Chondrocyte (in vitro differentiated cells): ENCODE results near the gene SIGLEC10. TPM values are rescaled to one million over a fixed set of nuclear protein-coding genes. Genes with fewer than 3 reads are reported as not detected.

ENCODE experiments used
- DNase-seq: peaks from one replicate; pipeline ENCODE4 v3.0.0; 2021; ENCODE audit warnings: mixed read lengths, low spot score
- H3K27ac Mint-ChIP-seq: one replicate; pipeline ENCODE4 v1.8.0; 2021; ENCODE audit warnings: mild to moderate bottlenecking, moderate library complexity, mixed read lengths; ENCODE audit not compliant: unreplicated experiment
- H3K27me3 Mint-ChIP-seq: 2 replicates; pipeline ENCODE4 v1.8.0; 2021; ENCODE audit warnings: low read depth, mixed read lengths
- H3K36me3 Mint-ChIP-seq: 2 replicates; pipeline ENCODE4 v1.8.0; 2021; ENCODE audit warnings: low read depth, mixed read lengths
- H3K4me1 Mint-ChIP-seq: 2 replicates; pipeline ENCODE4 v1.8.0; 2021; ENCODE audit warnings: low read depth, mild to moderate bottlenecking, mixed read lengths
- H3K4me3 Mint-ChIP-seq: one replicate; pipeline ENCODE4 v1.8.0; 2021; ENCODE audit warnings: mild to moderate bottlenecking, moderate library complexity, mixed read lengths; ENCODE audit not compliant: unreplicated experiment
- H3K9me3 Mint-ChIP-seq: 2 replicates; pipeline ENCODE4 v1.8.0; 2021; ENCODE audit warnings: low read depth, mixed read lengths
- total RNA-seq: library from RNA; stranded (reverse); gene quantifications from 3 replicates; pipeline ENCODE4 v1.2.1, GENCODE V29; 2021
- TF ChIP-seq, protein P1 (sequence below): fragments of 200-600 bp; sonication (generic); IDR thresholded peaks from 2 replicates; pipeline ENCODE4 v1.5.0; 2021; ENCODE audit warnings: antibody characterized with exemption, mild to moderate bottlenecking, moderate library complexity

SIGLEC10 gene
- total RNA-seq, 1 donor from 2014 or later = not detected

DNA sequence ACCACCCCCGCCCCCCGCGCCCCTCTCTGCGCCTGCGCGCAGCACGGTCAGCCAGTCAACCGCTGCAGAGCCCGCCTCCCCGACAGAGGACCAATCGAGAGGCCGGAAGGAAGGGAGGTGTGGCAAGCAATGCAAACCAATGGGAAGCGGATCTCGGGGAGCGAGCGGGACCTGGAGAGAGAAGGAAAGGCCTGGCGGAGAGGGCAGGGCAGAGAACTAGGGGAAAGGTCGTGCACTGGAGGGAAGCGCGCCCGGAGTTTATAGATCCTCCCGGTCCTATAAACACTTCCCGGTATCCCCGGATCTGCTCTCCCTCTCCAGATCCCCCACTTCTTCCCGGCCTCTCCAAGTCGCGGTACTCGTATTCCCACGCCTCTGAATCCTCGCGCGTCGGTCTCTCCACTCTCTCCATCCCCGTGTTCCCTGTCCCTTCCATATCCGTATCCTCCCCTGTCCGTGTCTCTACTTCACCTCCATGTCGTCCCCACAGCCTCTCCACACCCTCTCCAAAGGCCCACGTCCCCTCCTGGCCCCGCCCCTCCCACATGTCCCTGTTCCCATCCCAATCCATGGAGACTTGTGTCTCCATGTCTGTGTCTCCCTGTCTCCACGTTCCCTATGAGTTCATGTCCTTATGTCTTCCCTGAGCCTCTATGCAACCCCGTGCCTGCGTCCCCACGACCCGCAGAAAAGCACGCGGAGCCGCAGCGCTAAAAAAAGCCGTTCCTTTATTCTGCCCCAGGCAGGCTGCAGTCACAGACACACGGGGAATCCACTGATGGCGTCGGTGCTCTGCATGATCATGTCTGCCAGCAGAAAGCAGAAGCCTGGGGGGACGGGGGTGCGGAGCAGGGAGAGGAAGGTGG is 50.8 kb downstream of the SIGLEC10 start:
- Mint-ChIP-seq H3K4me3 (peak overlapping the region; percentile 98), H3K9me3 (no peaks in the 10 kb centered on the region), H3K27me3 (no peaks in the 10 kb centered on the region), H3K36me3 (no peaks in the 10 kb centered on the region), H3K27ac (peak overlapping the region; percentile 99), H3K4me1 (peaks cover 43% of the 10 kb centered on the region)
- TF ChIP-seq, protein P1, sequence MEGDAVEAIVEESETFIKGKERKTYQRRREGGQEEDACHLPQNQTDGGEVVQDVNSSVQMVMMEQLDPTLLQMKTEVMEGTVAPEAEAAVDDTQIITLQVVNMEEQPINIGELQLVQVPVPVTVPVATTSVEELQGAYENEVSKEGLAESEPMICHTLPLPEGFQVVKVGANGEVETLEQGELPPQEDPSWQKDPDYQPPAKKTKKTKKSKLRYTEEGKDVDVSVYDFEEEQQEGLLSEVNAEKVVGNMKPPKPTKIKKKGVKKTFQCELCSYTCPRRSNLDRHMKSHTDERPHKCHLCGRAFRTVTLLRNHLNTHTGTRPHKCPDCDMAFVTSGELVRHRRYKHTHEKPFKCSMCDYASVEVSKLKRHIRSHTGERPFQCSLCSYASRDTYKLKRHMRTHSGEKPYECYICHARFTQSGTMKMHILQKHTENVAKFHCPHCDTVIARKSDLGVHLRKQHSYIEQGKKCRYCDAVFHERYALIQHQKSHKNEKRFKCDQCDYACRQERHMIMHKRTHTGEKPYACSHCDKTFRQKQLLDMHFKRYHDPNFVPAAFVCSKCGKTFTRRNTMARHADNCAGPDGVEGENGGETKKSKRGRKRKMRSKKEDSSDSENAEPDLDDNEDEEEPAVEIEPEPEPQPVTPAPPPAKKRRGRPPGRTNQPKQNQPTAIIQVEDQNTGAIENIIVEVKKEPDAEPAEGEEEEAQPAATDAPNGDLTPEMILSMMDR = no peak
- peak; percentile 98 for DNase-seq

DNA sequence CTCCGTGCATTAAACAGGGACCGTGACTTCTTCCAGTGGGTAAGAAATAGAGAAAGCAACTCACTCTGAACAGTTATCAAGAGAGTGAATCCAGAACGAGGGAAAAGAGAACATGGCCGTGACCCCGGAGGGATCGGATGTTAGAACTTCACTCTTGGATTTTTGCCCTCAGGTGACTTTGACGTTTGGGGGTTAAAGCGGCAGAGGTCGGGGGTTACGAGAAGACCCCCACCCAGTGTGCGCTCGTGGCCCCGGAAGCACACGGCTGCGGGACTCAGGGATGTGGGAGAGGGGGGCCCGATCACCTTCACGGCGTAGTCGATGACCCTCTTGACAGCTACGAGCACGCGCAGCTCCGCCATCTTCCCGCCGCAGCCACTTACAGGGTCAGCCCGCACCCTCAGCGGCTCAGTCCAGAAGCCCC is 51.5 kb downstream of the SIGLEC10 start, which contains the start of gene ETFB:
TSS of gene ETFB (minus strand) at position 424 of the 424 bp plus-strand sequence. CDS start at position 362, 62 bp downstream.
- Mint-ChIP-seq H3K4me3 (peak within 1 kb of the TSS; percentile 98), H3K9me3 (no peaks in the 10 kb centered on the region), H3K27me3 (no peaks in the 10 kb centered on the region), H3K36me3 (no peaks in the 10 kb centered on the region), H3K4me1 (peaks cover 43% of the 10 kb centered on the region), H3K27ac (peak within 1 kb of the TSS; percentile 99)
- no peak for DNase-seq
- TF ChIP-seq, protein P1 = peak; percentile 26

DNA sequence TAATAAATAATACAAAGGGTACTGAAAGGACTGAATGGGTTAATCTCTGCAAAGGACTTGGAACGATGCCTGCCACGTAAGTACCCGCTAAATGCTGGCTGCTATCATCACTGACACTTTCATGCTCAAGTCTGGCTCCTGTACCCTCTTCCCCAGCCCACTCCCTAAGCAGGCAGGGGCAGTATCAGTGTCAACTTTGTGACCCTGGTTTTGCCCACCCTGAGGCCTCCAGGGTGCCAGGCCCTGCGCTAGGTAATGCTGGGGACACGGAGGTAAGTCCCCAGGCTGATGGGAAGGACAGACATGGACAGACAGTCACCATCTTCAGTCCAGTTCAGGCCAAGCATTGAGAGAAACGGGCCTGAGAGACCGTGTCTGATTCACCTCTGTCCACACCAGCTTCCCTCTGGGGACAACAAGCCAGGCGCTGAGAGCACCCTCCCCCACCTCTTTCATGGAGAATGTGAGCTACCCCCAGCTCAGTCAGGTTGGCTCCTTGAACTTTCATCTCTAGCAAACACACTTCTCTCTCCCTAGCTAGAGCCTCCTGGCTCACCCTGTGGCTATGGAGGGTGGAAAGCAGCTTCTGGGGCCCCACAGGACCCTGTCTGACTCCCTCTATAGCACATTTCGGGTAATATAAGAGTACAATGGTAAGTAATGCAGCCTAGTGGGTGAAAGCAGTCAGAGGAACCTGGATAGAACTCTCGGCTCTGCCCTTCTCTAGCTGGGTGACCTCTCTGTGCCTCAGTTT is 52.1 kb downstream of the SIGLEC10 start:
- no peaks in the 10 kb centered on the region for H3K27me3 Mint-ChIP-seq
- H3K4me1 Mint-ChIP-seq = peaks cover 43% of the 10 kb centered on the region
- H3K9me3 Mint-ChIP-seq = no peaks in the 10 kb centered on the region
- no peaks in the 10 kb centered on the region for H3K36me3 Mint-ChIP-seq
- DNase-seq = no peak
- H3K4me3 Mint-ChIP-seq = peak overlapping the region; percentile 98
- TF ChIP-seq, protein P1 = peak; percentile 62
- H3K27ac Mint-ChIP-seq = peak overlapping the region; percentile 90

DNA sequence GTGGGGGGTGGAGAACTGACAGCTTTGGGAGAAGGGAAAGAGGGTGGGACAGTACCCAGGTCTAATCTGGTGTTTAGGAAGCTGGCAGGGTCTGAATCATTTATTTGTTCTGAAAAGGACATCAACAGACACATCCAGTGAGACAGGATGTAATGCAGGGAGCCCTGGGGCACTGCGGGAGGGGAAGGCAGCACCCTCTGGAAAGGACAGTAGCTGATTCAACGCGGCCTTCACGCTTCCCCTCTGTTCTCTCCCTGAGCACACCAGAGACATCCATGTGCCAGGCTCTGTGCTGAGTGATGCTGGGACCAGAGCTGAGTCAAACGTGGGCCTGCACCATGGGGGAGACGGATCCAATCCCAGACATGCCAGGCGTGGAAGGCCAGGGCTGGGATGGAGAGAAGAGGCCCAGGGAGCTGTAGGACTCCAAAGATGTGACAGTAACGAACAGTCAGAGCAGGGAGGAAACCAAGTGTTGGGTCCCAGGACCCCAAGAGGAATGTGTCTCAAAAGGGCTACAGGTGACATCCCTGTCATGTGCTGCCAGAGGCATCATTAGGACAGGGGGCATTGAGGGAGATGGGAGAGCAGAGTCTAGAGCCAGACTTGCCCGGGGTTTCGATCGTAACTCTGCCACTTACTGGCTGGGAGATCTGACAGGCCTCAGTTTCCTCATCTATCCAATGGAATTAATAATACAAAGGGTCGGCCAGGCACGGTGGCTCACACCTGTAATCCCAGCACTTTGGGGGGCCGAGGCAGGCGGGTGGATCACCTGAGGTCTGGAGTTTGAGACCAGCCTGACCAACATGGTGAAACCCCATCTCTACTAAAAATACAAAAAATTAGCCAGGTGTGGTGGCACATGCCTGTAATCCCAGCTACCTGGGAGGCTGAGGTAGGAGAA is 53.0 kb downstream of the SIGLEC10 start:
- Mint-ChIP-seq H3K27ac (peak overlapping the region; percentile 73), H3K36me3 (no peaks in the 10 kb centered on the region), H3K27me3 (no peaks in the 10 kb centered on the region), H3K4me1 (peaks cover 46% of the 10 kb centered on the region), H3K4me3 (peak overlapping the region; percentile 24), H3K9me3 (no peaks in the 10 kb centered on the region)
- DNase-seq = no peak
- TF ChIP-seq, protein P1 = no peak
